ENCODE data around the gene ZNF384. TPM values are rescaled to one million over a fixed set of nuclear protein-coding genes. Genes with fewer than 3 reads are reported as not detected.
A peak's percentile ranks its signal among the peaks of the same experiment; 100 is the strongest.

Gene ZNF384
- total RNA-seq, 1 donor = 19.4 TPM

GRCh38 chr12:6620137-6620884 lies 68.9 kb downstream of the ZNF384 start:
- no peak overlapping the region for H3K4me3 ChIP-seq (ENCODE audit: low read depth, low read length)
- peak; percentile 32 for DNase-seq (ENCODE audit: low read depth)
- peak; percentile 52 for TF ChIP-seq CTCF (IDR thresholded peaks at IDR 0.05; ENCODE audit: insufficient read depth, low read depth, low read length)

GRCh38 chr12:6618483-6619225 lies 70.5 kb downstream of the ZNF384 start:
- H3K4me3 ChIP-seq (ENCODE audit: low read depth, low read length) = no peak overlapping the region
- TF ChIP-seq CTCF (IDR thresholded peaks at IDR 0.05; ENCODE audit: insufficient read depth, low read depth, low read length) = no peak
- no peak for DNase-seq (ENCODE audit: low read depth)

Small RNA genes lying within 50 kb of the gene (small RNA-seq; reads per million reads assigned to genes)
- not detected for gene RNU6-781P

Other genes starting within 250 kb of the ZNF384 start
- under 0.01 and 0.32 TPM in 2 replicates for gene CD27, start 244.4 kb downstream of the ZNF384 start, total RNA-seq
- 7.3 and 11.6 TPM in 2 replicates for gene TAPBPL, start 237.3 kb downstream of the ZNF384 start, total RNA-seq
- gene VAMP1, start 218.7 kb downstream of the ZNF384 start, total RNA-seq = 3.2 and 13.4 TPM in 2 replicates
- 86.8 and 101 TPM in 2 replicates for gene MRPL51, start 196.1 kb downstream of the ZNF384 start, total RNA-seq
- 40.6 and 52.7 TPM in 2 replicates for gene NCAPD2, start 195.3 kb downstream of the ZNF384 start, total RNA-seq
- gene GAPDH, start 154.9 kb downstream of the ZNF384 start, total RNA-seq = 6,118 and 7,175 TPM in 2 replicates
- 9.9 and 11.9 TPM in 2 replicates for gene IFFO1, start 133.3 kb downstream of the ZNF384 start, total RNA-seq
- gene NOP2, start 121.1 kb downstream of the ZNF384 start, total RNA-seq = 25.4 and 26.8 TPM in 2 replicates
- gene CHD4, start 82.0 kb downstream of the ZNF384 start, total RNA-seq = 231 and 240 TPM in 2 replicates
- not detected in 2 replicates for gene LPAR5, start 53.4 kb downstream of the ZNF384 start, total RNA-seq
- gene ACRBP, start 41.9 kb downstream of the ZNF384 start, total RNA-seq = 0.64 TPM in 1 of 2 replicates, not detected in the other
- 23.8 and 25.5 TPM in 2 replicates for gene ING4, start 26.3 kb downstream of the ZNF384 start, total RNA-seq
- not detected in 2 replicates for gene PIANP, start 11.4 kb upstream of the ZNF384 start, total RNA-seq
- 71.8 and 79.9 TPM in 2 replicates for gene COPS7A, start 34.7 kb upstream of the ZNF384 start, total RNA-seq
- gene MLF2, start 63.8 kb upstream of the ZNF384 start, total RNA-seq = 160 and 229 TPM in 2 replicates
- 150 and 167 TPM in 2 replicates for gene PTMS, start 77.0 kb upstream of the ZNF384 start, total RNA-seq
- 0.43 and 0.64 TPM in 2 replicates for gene LAG3, start 83.1 kb upstream of the ZNF384 start, total RNA-seq
- gene CD4, start 100.2 kb upstream of the ZNF384 start, total RNA-seq = 1.7 and 1.9 TPM in 2 replicates
- 2.6 and 3.0 TPM in 2 replicates for gene GPR162, start 132.4 kb upstream of the ZNF384 start, total RNA-seq
- gene P3H3, start 139.0 kb upstream of the ZNF384 start, total RNA-seq = 91.1 and 117 TPM in 2 replicates
- 1.7 and 3.9 TPM in 2 replicates for gene GNB3, start 151.6 kb upstream of the ZNF384 start, total RNA-seq
- 18.4 and 21.2 TPM in 2 replicates for gene CDCA3, start 161.9 kb upstream of the ZNF384 start, total RNA-seq
- 91.5 and 96.7 TPM in 2 replicates for gene USP5, start 162.8 kb upstream of the ZNF384 start, total RNA-seq
- 620 and 695 TPM in 2 replicates for gene TPI1, start 178.2 kb upstream of the ZNF384 start, total RNA-seq
- 6.0 and 8.7 TPM in 2 replicates for gene SPSB2, start 183.9 kb upstream of the ZNF384 start, total RNA-seq
- gene LRRC23, start 215.4 kb upstream of the ZNF384 start, total RNA-seq = 4.7 and 5.5 TPM in 2 replicates
- gene ENO2, start 225.2 kb upstream of the ZNF384 start, total RNA-seq = 3.5 and 5.2 TPM in 2 replicates
- gene ATN1, start 238.6 kb upstream of the ZNF384 start, total RNA-seq = 11.3 and 16.4 TPM in 2 replicates